Spleen (tissue), 11 donors: Measurements from ENCODE around the gene PADI6. TPM values are rescaled to one million over a fixed set of nuclear protein-coding genes. Genes with fewer than 3 reads are reported as not detected.
"Not testable (repeated sequence)": the region's sequence is repeated elsewhere in the genome, so short reads cannot be mapped to it uniquely, and the experiment has no call there.

Source experiments
- DNase-seq: peaks from one replicate; pipeline ENCODE4 v3.0.0-alpha.2; 2020
- H3K27ac ChIP-seq, 8 donors: fragments of 200-600 bp; sonication (generic) in 7 of 8; 1 replicate in 4 of 8; 2 replicates in 4 of 8; pipeline versions ENCODE4 v1.5.0 to v1.8.0; 2016 to 2021; ENCODE audit warnings: inconsistent platforms in 4 of 8, mild to moderate bottlenecking in 4 of 8, moderate library complexity in 1 of 8
- H3K27me3 ChIP-seq, 7 donors: fragments of 200-600 bp; sonication (generic) in 6 of 7; replicated peaks in 1 of 7; 1 replicate in 4 of 7; 2 replicates in 3 of 7; pipeline versions ENCODE4 v1.5.0 to v1.8.0; 2016 to 2021; ENCODE audit warnings: inconsistent platforms in 3 of 7, mild to moderate bottlenecking in 1 of 7
- H3K36me3 ChIP-seq, 6 donors: fragments of 200-600 bp; sonication (generic) in 5 of 6; 1 replicate in 4 of 6; 2 replicates in 2 of 6; pipeline versions ENCODE4 v1.5.0 to v1.8.0; 2016 to 2021; ENCODE audit warnings: inconsistent platforms in 2 of 6
- H3K4me1 ChIP-seq, 6 donors: fragments of 200-600 bp; sonication (generic) in 5 of 6; 1 replicate in 3 of 6; 2 replicates in 3 of 6; pipeline versions ENCODE4 v1.5.0 to v1.8.0; 2016 to 2021; ENCODE audit warnings: inconsistent platforms in 3 of 6
- H3K4me3 ChIP-seq, 8 donors: fragments of 200-600 bp; sonication (generic) in 7 of 8; 1 replicate in 4 of 8; 2 replicates in 4 of 8; pipeline versions ENCODE4 v1.5.0 to v1.8.0; 2016 to 2021; ENCODE audit warnings: inconsistent platforms in 4 of 8, mild to moderate bottlenecking in 4 of 8, moderate library complexity in 2 of 8
- H3K9me3 ChIP-seq, 8 donors: fragments of 200-600 bp; sonication (generic) in 7 of 8; 1 replicate in 4 of 8; 2 replicates in 4 of 8; pipeline versions ENCODE4 v1.5.0 to v1.8.0; 2016 to 2021; ENCODE audit warnings: inconsistent platforms in 4 of 8
- CTCF ChIP-seq, 11 experiments: fragments of 200-600 bp in 7 of 11; fragments of 450-650 bp in 4 of 11; sonication (generic) in 4 of 11; IDR thresholded peaks in 8 of 11; conservative IDR thresholded peaks in 3 of 11; 1 replicate in 7 of 11; 2 replicates in 4 of 11; pipeline versions ENCODE4 v1.4.0 to v1.8.0; 2016 to 2021; ENCODE audit warnings: antibody characterized with exemption in 11 of 11, inconsistent platforms in 4 of 11, mild to moderate bottlenecking in 1 of 11
- POLR2A ChIP-seq, 3 donors: fragments of 450-650 bp; IDR thresholded peaks; one replicate each; pipeline ENCODE4 v1.5.1; 2017; ENCODE audit warnings: antibody characterized with exemption in 3 of 3, mild to moderate bottlenecking in 1 of 3
- POLR2AphosphoS5 ChIP-seq, 3 donors: sonication (generic); formaldehyde crosslinking; IDR thresholded peaks; one replicate each; pipeline ENCODE4 v1.5.1; 2017; ENCODE audit warnings: antibody characterized with exemption in 3 of 3
- WGBS, 5 donors: extraction: QIAGEN DNeasy Blood & Tissue Kit in 3 of 5; methylation state at CpG; one replicate each; pipeline versions ENCODE4 v1.1.5 to v1.1.7; 2013 to 2018; 5-methylcytosine and 5-hydroxymethylcytosine counted together
- intact Hi-C: fragments of 100-400 bp; cut with DNase I; formaldehyde crosslinking; loops from one replicate; pipeline ENCODE4 v1.15.0; 2023; ENCODE audit warnings: low total_unique reads
- polyA plus RNA-seq, 3 donors: library from polyadenylated mRNA; stranded (reverse); fragments of 200-250 nt; gene quantifications; one replicate each; pipeline ENCODE4 v1.2.1, GENCODE V29; 2013
- total RNA-seq, 7 donors: library from RNA; depleted of rRNA in 3 of 7; stranded (reverse); fragments of >200 nt in 3 of 7; fragmentation: NEBNext Ultra II Directional in 4 of 7; extraction: Animal tissue kit (Norgen Biotek cat#: 25700) in 4 of 7; gene quantifications; one replicate each; pipeline versions ENCODE4 v1.1.0 to v1.2.1, GENCODE V29; 2016 to 2021
- donor health status: healthy with polysubstance abuse.
- donor health status: DM: no; HTN: no; CAD: no; lungs with moderate emphysema.
- donor health status: DM: no; HTN: no; CAD: no.
- donor health status: Bipolar disorder and iron deficiency.
- donor health status: healthy.
- donor health status: DM: no; HTN: no; CAD: no.
- donor health status: DM: yes; HTN: yes; CAD: no.

The PADI6 gene
- total and polyA plus RNA-seq, 10 donors = 0.14 TPM; not detected in 9

- Histone ChIP-seq H3K27ac (no peak overlapping the region), H3K27me3 (no peaks in the 10 kb centered on the region), H3K9me3 (no peaks in the 10 kb centered on the region), H3K4me3 (no peak overlapping the region), H3K4me1 (no peaks in the 10 kb centered on the region), H3K36me3 (peaks cover 0 to 49% (median 43%) of the 10 kb centered on the region in 6 donors)
- WGBS, 5 donors = 56 to 77% (median 65%) methylated on average over 10 to 15 of the region's 15 CpGs
- intact Hi-C loops = no loop called here
- DNase-seq = peak; percentile 88
- TF ChIP-seq CTCF (IDR thresholded peaks at IDR 0.05 in 8 of 11, conservative IDR thresholded peaks at IDR 0.05 in 3 of 11) = peak; percentile 16 to 86 (median 68)
- TF ChIP-seq POLR2AphosphoS5 (IDR thresholded peaks at IDR 0.05) = peak in 2 of 3 donors; percentile 39 to 62
- no peak for TF ChIP-seq POLR2A (IDR thresholded peaks at IDR 0.05)
These were observed 34.1 kb downstream of the PADI6 start for GRCh38 chr1:17405898-17406759.

- H3K36me3 ChIP-seq = peaks cover 3 to 57% (median 51%) of the 10 kb centered on the region in 6 donors
- H3K27ac ChIP-seq, DNase-seq, H3K4me3 ChIP-seq, H3K9me3 ChIP-seq, H3K27me3 ChIP-seq, H3K4me1 ChIP-seq, intact Hi-C loops: not testable (repeated sequence)
- 83 to 90% (median 86%) methylated on average over 16 of the region's 16 CpGs for WGBS, 5 donors
These were observed 34.9 kb downstream of the PADI6 start for GRCh38 chr1:17406760-17407475.

GRCh38 chr1:17407786-17408514, 36.0 kb downstream of the PADI6 start:
- intact Hi-C loops, DNase-seq, H3K27me3 ChIP-seq, H3K27ac ChIP-seq, H3K4me1 ChIP-seq, H3K4me3 ChIP-seq, H3K9me3 ChIP-seq: not testable (repeated sequence)
- H3K36me3 ChIP-seq = peaks cover 4 to 67% (median 61%) of the 10 kb centered on the region in 6 donors
- peak in 2 of 3 donors; percentile 9 to 61 for TF ChIP-seq POLR2AphosphoS5 (IDR thresholded peaks at IDR 0.05)
- WGBS, 5 donors = 95 to 98% (median 95%) methylated on average over 27 to 30 of the region's 30 CpGs

- WGBS, 5 donors = 88 to 98% (median 97%) methylated on average over 4 to 10 of the region's 10 CpGs
- peak in 1 of 3 donors; percentile 52 for TF ChIP-seq POLR2AphosphoS5 (IDR thresholded peaks at IDR 0.05)
- no peak for TF ChIP-seq CTCF (IDR thresholded peaks at IDR 0.05 in 8 of 11, conservative IDR thresholded peaks at IDR 0.05 in 3 of 11)
- peaks cover 4 to 82% (median 76%) of the 10 kb centered on the region in 6 donors for H3K36me3 ChIP-seq
These were observed 37.4 kb downstream of the PADI6 start for GRCh38 chr1:17409391-17409811.

More at GRCh38 chr1:17409391-17409811, 37.4 kb downstream of the PADI6 start:
- H3K4me1 ChIP-seq = no peaks in the 10 kb centered on the region
- no peaks in the 10 kb centered on the region for H3K27me3 ChIP-seq
- intact Hi-C loops = no loop called here
- no peak overlapping the region for H3K4me3 ChIP-seq
- H3K9me3 ChIP-seq = no peaks in the 10 kb centered on the region
- no peak overlapping the region for H3K27ac ChIP-seq
- DNase-seq = no peak
